Activated CD4-positive, alpha-beta T cell treated with anti-CD3 and anti-CD28 coated beads, Interleukin-2, amount 10 ng/mL, durations not matched to agents 24 days and 14 days (primary cell): ENCODE results near the gene PRKCB. TPM values are rescaled to one million over a fixed set of nuclear protein-coding genes. Genes with fewer than 3 reads are reported as not detected.
A peak's percentile ranks its signal among the peaks of the same experiment; 100 is the strongest.

ENCODE experiments used
- DNase-seq: peaks from one replicate; pipeline ENCODE4 v3.0.0; 2022
- H3K27ac Mint-ChIP-seq: one replicate; pipeline ENCODE4 v1.8.0; 2022; ENCODE audit warnings: mild to moderate bottlenecking, mixed read lengths
- H3K27me3 Mint-ChIP-seq: one replicate; pipeline ENCODE4 v1.8.0; 2022; ENCODE audit warnings: mixed read lengths
- H3K36me3 Mint-ChIP-seq: one replicate; pipeline ENCODE4 v1.8.0; 2022; ENCODE audit warnings: low read depth, mild to moderate bottlenecking, mixed read lengths
- H3K4me1 Mint-ChIP-seq: one replicate; pipeline ENCODE4 v1.8.0; 2021; ENCODE audit warnings: mixed read lengths
- H3K4me3 Mint-ChIP-seq: one replicate; pipeline ENCODE4 v1.8.0; 2022; ENCODE audit warnings: mild to moderate bottlenecking, moderate library complexity, mixed read lengths
- H3K9me3 Mint-ChIP-seq: one replicate; pipeline ENCODE4 v1.8.0; 2021; ENCODE audit warnings: mixed read lengths
- intact Hi-C: fragments of 100-400 bp; cut with micrococcal nuclease; formaldehyde crosslinking; loops from one replicate; pipeline ENCODE4 v1.15.1; 2023
- total RNA-seq: library from RNA; stranded (reverse); gene quantifications from 2 replicates; pipeline ENCODE4 v1.2.3, GENCODE V29; 2022

PRKCB gene
- total RNA-seq, 1 donor from 2014 or later: 84.2 TPM

DNA sequence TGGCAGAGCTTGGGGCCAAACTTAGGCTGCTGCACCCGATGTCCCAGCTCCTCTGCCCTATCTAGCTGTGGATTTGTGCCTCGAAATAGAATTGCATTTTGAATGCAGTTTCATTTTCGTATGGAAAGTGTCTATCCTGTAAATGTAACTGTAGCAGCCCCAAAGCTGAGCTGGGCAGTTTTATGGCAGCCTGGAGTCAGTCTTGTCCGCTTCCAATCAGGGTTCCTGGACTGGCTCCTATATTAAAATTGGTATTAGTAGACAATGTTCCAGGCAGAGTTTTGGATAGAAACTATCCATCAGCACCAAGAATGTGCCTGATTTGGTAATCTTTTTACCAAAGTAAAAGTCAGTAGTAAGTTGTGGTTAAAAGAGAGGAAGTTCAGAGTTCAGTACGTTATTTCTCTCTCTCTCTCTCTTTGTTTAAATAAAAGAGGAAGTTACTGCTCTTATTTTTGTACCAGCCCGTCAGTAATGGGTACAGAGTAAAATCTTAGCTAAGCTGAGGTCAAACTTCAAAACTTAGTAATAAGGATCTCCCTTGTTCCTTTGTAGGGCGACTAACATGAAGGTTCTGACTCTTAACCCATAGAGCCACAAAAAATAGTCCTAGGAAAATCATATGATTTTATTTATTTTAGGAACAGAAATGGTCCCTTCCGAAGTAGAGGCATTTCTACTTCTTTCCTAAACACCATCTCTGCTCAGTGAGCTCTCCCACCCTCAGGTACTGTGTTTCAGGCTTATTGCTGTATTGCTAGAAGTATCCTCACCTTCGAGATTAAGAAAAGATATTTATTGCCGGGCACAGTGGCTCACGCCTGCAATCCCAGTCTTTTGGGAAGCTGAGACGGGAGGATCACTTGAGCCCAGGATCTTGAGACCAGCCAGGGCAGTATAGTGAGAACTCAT is 28.0 kb downstream of the PRKCB start:
- peak; percentile 83 for DNase-seq
- peak overlapping the region; percentile 80 for H3K4me3 Mint-ChIP-seq
- no peaks in the 10 kb centered on the region for H3K9me3 Mint-ChIP-seq
- H3K27ac Mint-ChIP-seq: peak overlapping the region; percentile 90
- no peaks in the 10 kb centered on the region for H3K27me3 Mint-ChIP-seq
- intact Hi-C loops: loop anchor here (1.0 to 5.0 kb wide), 3 partner anchors 17 to 89 kb away; no protein-coding TSS in a partner anchor
- H3K36me3 Mint-ChIP-seq: peaks cover 8% of the 10 kb centered on the region
- peaks cover 62% of the 10 kb centered on the region for H3K4me1 Mint-ChIP-seq

DNA sequence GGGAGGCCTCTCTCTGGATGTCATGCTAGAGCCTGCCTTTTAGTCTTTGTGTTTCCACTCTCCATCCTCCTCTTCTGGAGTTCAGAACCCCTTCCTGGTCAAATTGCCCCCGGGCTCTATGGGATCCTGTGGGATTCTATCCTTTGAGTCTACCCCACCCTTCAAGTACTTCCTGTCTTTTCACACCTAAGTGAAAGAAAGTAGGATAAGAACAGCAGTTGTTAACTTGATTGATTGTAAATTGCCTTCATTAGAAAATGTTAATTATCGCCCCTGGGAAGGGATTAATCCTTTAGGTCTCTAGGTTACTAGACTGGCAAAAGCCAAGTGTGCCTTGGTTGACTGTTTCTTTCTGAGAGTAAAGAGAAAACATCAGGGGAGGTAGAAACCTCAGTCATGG is 30.1 kb downstream of the PRKCB start:
- H3K4me3 Mint-ChIP-seq: no peak overlapping the region
- H3K27me3 Mint-ChIP-seq: no peaks in the 10 kb centered on the region
- H3K9me3 Mint-ChIP-seq: no peaks in the 10 kb centered on the region
- peak overlapping the region; percentile 14 for H3K27ac Mint-ChIP-seq
- intact Hi-C loops: loop anchor here (5.0 kb wide), 1 partner anchor 146 kb away; no protein-coding TSS in a partner anchor
- peaks cover 59% of the 10 kb centered on the region for H3K4me1 Mint-ChIP-seq
- H3K36me3 Mint-ChIP-seq: peaks cover 6% of the 10 kb centered on the region
- no peak for DNase-seq

DNA sequence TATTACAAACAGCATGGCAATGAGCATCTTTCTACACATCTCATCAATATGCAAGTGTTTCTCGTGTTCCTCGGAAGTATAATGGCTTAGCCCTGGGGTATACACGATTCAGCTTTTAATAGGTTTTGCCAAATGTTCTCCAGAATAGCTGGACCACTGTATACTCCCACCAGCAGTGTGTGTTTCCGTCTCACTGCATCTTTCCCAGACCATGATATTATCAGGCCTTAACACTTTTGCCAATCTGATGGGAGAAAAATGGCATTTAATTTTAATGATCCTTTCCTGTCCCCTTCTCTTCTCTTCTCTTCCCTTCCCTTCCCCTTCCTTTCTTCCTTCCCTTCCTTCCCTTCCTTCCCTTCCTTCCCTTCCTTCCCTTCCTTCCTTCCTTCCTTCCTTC is 30.8 kb downstream of the PRKCB start:
- Mint-ChIP-seq H3K4me3 (no peak overlapping the region), H3K9me3 (no peaks in the 10 kb centered on the region)
- intact Hi-C loops: loop anchor here (5.0 kb wide), 1 partner anchor 146 kb away; no protein-coding TSS in a partner anchor

GRCh38 chr16:23867566-23867965 is 31.8 kb downstream of the PRKCB start:
- Mint-ChIP-seq H3K27ac (no peak overlapping the region), H3K36me3 (peaks cover 8% of the 10 kb centered on the region), H3K4me3 (no peak overlapping the region), H3K4me1 (peaks cover 52% of the 10 kb centered on the region), H3K27me3 (no peaks in the 10 kb centered on the region), H3K9me3 (no peaks in the 10 kb centered on the region)
- DNase-seq: no peak
- intact Hi-C loops: loop anchor here (5.0 kb wide), 1 partner anchor 145 kb away; no protein-coding TSS in a partner anchor

More for the DNA sequence above, 30.8 kb downstream of the PRKCB start:
- Mint-ChIP-seq H3K27me3 (no peaks in the 10 kb centered on the region), H3K36me3 (peaks cover 7% of the 10 kb centered on the region), H3K27ac (no peak overlapping the region), H3K4me1 (peaks cover 59% of the 10 kb centered on the region)
- no peak for DNase-seq

GRCh38 chr16:23868136-23868535 is 32.4 kb downstream of the PRKCB start:
- Mint-ChIP-seq H3K9me3 (no peaks in the 10 kb centered on the region), H3K27me3 (no peaks in the 10 kb centered on the region), H3K4me3 (no peak overlapping the region), H3K36me3 (peaks cover 8% of the 10 kb centered on the region), H3K4me1 (peaks cover 51% of the 10 kb centered on the region), H3K27ac (no peak overlapping the region)
- intact Hi-C loops: loop anchor here (2.0 to 5.0 kb wide), 2 partner anchors 41 to 144 kb away; no protein-coding TSS in a partner anchor
- no peak for DNase-seq

- Mint-ChIP-seq H3K4me3 (peak overlapping the region; percentile 3), H3K9me3 (no peaks in the 10 kb centered on the region), H3K27me3 (no peaks in the 10 kb centered on the region), H3K4me1 (peaks cover 47% of the 10 kb centered on the region), H3K27ac (peak overlapping the region; percentile 36), H3K36me3 (peaks cover 10% of the 10 kb centered on the region)
- DNase-seq: peak; percentile 76
- intact Hi-C loops: loop anchor here (2.0 to 5.0 kb wide), 2 partner anchors 42 to 143 kb away; no protein-coding TSS in a partner anchor
These were observed 33.3 kb downstream of the PRKCB start for GRCh38 chr16:23869052-23869451.

DNA sequence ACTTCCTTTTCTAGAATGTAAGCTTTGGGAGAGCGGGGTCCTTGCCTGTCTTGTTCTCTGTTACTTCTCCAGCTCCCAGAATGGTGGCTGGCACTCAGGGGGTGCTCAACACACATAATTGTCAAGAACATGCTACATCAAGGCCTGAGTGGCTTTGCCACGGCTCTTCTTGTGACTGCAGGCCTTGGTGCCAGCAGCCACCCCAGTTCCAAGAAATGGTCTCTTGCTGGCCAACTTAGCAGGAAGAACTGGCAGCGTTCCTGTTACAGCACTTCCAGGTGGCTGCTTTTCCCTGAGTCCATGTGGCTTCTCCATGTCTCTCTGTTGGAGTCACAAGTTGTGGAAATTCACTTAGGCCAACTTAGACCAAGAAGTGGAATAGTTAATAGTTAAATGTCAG is 36.1 kb downstream of the PRKCB start:
- DNase-seq: no peak
- Mint-ChIP-seq H3K4me1 (peaks cover 38% of the 10 kb centered on the region), H3K27me3 (no peaks in the 10 kb centered on the region), H3K27ac (no peak overlapping the region), H3K9me3 (no peaks in the 10 kb centered on the region), H3K4me3 (no peak overlapping the region), H3K36me3 (peaks cover 10% of the 10 kb centered on the region)
- intact Hi-C loops: no loop called here

- peak overlapping the region; percentile 52 for H3K27ac Mint-ChIP-seq
- intact Hi-C loops: no loop called here
- no peak overlapping the region for H3K4me3 Mint-ChIP-seq
- H3K36me3 Mint-ChIP-seq: peaks cover 12% of the 10 kb centered on the region
- peaks cover 42% of the 10 kb centered on the region for H3K4me1 Mint-ChIP-seq
- H3K9me3 Mint-ChIP-seq: no peaks in the 10 kb centered on the region
- no peaks in the 10 kb centered on the region for H3K27me3 Mint-ChIP-seq
- no peak for DNase-seq
These were observed 39.0 kb downstream of the PRKCB start for GRCh38 chr16:23874613-23875294.

- DNase-seq: no peak
- no peaks in the 10 kb centered on the region for H3K27me3 Mint-ChIP-seq
- H3K4me1 Mint-ChIP-seq: peaks cover 45% of the 10 kb centered on the region
- intact Hi-C loops: no loop called here
- no peak overlapping the region for H3K27ac Mint-ChIP-seq
- no peaks in the 10 kb centered on the region for H3K9me3 Mint-ChIP-seq
- H3K36me3 Mint-ChIP-seq: peaks cover 8% of the 10 kb centered on the region
- H3K4me3 Mint-ChIP-seq: no peak overlapping the region
These were observed 40.6 kb downstream of the PRKCB start for GRCh38 chr16:23876256-23876896.

DNA sequence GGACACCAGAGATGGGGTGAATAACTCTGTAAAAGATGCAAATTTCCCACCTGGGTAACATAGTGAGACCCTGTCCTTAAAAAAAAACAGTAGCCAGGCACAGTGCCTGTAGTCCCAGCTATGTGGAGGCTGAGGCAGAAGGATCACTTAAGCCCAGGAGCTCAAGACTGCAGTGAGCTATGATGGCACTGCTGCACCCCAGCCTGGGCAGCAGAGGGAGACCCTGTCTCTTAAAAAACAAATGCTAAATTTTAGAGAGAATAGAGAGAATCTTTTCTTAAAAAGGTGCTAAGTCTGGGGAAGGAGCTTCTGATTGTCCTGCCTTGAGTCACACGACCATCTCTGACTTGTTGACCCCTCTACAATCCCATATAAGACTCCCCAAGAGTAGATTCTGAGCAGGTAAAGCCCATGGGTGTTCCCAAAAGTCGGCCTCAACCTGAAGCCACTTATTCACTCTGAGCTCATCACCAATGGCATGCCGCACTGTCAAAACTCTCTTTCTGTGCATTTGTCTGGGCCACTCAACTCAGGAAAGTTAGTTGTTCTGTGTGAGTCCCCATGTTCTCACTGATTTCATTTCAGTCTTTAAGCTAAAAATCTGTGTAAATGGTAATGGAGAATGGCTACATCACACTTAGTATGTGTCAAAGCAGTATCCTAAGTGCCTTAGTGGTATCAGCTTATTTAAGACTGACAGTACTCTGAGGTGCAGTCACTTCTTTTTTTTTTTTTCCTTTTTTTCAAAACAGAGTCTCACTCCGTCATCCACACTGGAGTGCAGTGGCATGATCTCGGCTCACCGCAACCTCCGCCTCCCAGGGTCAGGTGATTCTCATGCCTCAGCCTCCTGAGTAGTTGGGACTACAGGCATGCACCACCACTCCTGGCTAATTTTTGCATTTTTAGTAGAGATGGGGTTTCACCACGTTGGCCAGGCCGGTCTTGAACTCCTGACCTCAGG is 41.6 kb downstream of the PRKCB start:
- intact Hi-C loops: no loop called here
- no peak for DNase-seq
- no peak overlapping the region for H3K4me3 Mint-ChIP-seq
- H3K27ac Mint-ChIP-seq: no peak overlapping the region
- H3K27me3 Mint-ChIP-seq: no peaks in the 10 kb centered on the region
- no peaks in the 10 kb centered on the region for H3K9me3 Mint-ChIP-seq
- peaks cover 54% of the 10 kb centered on the region for H3K4me1 Mint-ChIP-seq
- peaks cover 9% of the 10 kb centered on the region for H3K36me3 Mint-ChIP-seq

DNA sequence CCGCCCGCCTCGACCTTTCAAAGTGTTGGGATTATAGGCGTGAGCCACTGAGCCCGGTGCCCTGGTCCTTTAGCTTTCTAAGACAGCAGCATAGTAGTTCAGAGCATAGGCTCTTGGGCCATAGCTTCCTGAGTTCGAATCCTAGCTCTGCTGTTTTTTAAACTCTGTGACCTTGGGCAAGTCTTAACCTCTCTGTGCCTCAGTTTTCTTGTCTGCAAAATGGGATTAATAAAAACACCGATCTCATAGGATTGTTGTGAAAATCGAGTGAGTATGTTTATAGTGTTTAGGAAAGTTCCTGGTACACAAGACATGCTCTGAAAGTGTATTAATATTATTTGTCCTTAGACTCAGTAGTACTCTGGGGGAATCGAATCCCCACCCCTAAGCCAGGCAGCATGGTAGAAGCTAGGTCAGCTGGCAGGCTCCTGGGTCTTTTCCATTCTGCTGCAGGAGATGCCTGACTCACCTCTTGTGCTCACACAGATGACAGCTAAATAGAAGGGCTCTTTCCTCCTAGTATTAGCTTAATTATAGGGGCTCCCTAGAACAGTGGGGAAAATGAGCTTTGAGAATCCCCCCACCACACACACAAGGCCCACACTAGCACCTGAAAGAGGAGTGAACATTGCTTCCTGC is 44.1 kb downstream of the PRKCB start:
- DNase-seq: no peak
- Mint-ChIP-seq H3K27ac (no peak overlapping the region), H3K36me3 (peaks cover 20% of the 10 kb centered on the region), H3K9me3 (peaks cover 7% of the 10 kb centered on the region), H3K4me3 (no peak overlapping the region), H3K4me1 (peaks cover 60% of the 10 kb centered on the region), H3K27me3 (no peaks in the 10 kb centered on the region)
- intact Hi-C loops: loop anchor here (2.0 kb wide), 2 partner anchors 17 to 81 kb away; no protein-coding TSS in a partner anchor

DNA sequence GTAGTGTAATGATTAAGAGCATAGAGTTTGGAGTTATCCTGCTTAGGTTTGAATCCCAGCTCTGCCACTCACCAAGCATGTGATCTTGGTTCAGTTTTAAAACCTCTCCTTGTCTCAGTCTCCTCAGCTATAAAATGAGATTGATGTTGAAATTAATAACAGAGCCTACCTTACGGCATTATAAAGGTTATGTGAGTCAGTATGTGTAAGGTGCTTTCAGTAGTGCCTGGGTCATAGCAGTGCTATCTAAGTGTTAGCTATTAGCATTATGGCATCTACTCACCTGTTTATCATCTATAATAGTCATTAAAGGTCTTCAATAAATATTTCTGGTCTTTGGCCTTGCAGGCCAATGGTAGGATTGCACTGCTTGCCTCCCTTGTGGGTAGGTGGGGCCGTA is 53.4 kb downstream of the PRKCB start:
- DNase-seq: no peak
- no peak overlapping the region for H3K4me3 Mint-ChIP-seq
- intact Hi-C loops: no loop called here
- H3K27me3 Mint-ChIP-seq: no peaks in the 10 kb centered on the region
- peaks cover 9% of the 10 kb centered on the region for H3K4me1 Mint-ChIP-seq
- peaks cover 35% of the 10 kb centered on the region for H3K36me3 Mint-ChIP-seq
- H3K27ac Mint-ChIP-seq: no peak overlapping the region
- H3K9me3 Mint-ChIP-seq: no peaks in the 10 kb centered on the region
